Frontal cortex (tissue), 4 donors: Measurements from ENCODE around the gene FRMPD4. TPM values are rescaled to one million over a fixed set of nuclear protein-coding genes. Genes with fewer than 3 reads are reported as not detected.

ENCODE experiments used
- DNase-seq, 2 donors: peaks; one replicate each; pipeline ENCODE4 v3.0.0; 2012; ENCODE audit warnings: low spot score in 2 of 2
- FAIRE-seq: peaks from 2 replicates; lab custom pipeline; 2012; peaks lifted over from hg19 to GRCh38; lab: Jason Lieb, UNC
- total RNA-seq: library from RNA; depleted of rRNA; stranded (reverse); fragments of >200 nt; gene quantifications from one replicate; pipeline ENCODE4 v1.2.3, GENCODE V29; 2014
- donor health status: control.
- donor health status: control.
- donor health status: control.

Gene FRMPD4
- total RNA-seq, 1 donor from 2014 or later: 26.5 TPM

GRCh38 chrX:12581546-12581945 lies 443.3 kb downstream of the FRMPD4 start:
- no peak for DNase-seq
- FAIRE-seq: no peak

DNA sequence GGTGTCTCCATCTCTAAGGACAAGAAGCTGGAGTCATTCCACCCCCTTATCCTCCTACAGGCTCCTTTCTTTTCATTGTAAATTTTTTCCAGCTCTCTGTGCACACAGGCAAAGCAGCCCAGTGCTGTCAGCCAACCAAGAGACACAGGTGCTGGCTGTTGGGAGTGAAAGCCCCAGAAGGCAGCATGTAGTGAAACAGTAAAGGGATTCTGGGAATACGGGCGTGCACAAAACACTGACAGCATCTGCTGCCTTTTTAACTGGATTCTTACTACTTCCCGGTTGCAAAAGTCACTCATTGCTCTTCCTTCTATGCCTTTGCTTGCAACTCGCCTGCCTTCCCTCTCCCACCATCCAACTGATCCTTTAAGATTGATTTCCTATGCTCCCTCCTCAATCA lies 444.4 kb downstream of the FRMPD4 start:
- FAIRE-seq (no peak), DNase-seq (no peak)

DNA sequence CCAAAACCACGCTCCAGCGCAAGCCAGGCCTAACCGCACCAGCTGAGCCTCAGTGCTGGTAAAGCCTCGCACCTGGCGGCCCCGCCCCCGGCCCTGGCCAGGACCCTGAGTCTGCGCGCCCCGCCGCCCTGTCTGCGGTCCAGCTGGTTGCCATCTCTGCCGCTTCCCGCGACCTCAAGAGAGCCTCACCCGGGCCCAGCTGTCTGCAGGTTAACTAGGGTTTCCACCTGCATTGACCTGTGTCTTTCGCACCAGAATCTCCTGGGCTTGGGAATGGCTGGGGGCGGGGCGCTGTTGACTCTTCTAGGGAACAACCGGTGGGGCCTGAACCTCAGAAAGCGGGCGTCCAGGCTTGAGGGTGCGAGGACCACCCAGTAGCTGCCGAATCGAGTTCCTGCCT lies 445.3 kb downstream of the FRMPD4 start:
- DNase-seq: no peak
- no peak for FAIRE-seq

- DNase-seq (no peak), FAIRE-seq (no peak)
Observed at GRCh38 chrX:12595720-12596119, 457.4 kb downstream of the FRMPD4 start.

DNA sequence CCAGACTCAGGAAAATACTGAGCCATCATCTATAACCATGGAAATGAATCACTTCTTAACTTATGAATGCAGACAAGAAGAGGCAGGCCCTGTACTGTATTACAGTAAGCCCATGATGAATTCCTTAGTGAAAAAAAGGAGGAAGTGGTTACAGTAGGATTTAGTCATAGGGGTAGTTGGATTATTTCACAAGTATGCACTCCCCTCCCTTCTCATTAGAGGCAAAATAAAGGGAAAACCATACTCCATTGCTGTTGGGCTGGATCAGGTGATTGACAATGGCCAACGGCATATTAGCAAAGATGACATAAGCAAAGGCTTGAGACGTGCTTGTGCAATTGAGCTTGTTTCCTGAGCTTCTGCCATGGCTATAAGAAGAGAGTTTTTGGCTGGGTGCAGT lies 471.8 kb downstream of the FRMPD4 start:
- FAIRE-seq: no peak
- DNase-seq: no peak

DNA sequence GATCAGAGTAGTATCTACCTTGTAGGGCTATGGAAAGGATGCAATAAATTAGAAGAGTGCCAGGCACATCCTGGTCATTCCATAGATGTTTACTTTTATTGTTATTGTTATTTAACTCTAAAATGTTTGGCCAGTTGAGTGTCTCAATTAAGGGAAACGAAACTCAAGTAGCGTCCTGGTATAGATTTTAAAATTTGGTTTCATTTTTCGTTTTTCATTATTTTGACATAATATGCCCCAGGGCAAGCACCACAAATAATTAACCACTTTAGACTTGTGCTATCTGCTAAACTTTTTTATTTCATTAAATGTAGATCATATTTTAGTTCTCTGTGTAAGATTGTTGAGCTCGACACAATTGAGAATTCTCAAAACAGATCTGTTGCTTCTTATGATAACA lies 473.2 kb downstream of the FRMPD4 start:
- DNase-seq (no peak), FAIRE-seq (no peak)

DNA sequence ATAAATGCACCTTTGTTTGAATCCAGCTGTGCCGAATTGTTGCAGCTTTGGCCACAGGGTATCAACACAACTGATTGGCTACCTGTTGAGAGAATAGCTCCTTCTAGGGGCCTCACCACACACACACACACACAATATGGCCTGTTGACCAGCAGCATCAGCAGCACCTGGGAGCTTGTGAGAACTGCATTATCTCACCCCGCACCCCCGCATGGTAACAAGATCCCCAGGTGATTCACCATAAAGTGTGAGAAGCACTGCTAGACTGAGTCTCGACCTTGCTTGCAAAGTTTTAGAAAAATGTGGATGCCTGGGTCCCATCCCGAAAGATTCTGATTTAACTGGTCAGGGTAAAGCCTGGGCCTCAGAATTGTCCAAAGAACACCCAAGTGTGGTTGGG lies 476.0 kb downstream of the FRMPD4 start:
- DNase-seq (no peak), FAIRE-seq (no peak)

DNA sequence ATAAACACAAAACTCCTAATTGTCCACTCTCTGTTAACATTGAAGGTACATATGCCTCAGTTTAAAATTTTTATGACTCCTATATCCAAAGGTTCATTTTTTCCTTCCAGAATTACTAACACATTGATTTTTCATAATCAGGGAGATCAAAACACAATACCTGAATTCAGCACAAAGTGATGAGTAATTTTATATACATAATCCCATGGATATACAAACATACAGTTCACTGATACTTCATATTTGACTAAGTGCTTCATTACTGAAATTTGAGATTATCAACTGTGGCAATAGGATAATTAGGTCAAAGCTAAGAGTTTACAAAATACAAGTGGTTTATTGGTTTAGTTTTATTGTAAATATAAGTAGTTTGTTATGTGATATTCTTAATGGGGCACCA lies 476.8 kb downstream of the FRMPD4 start:
- DNase-seq (no peak), FAIRE-seq (no peak)

GRCh38 chrX:12617241-12617640 lies 479.0 kb downstream of the FRMPD4 start:
- no peak for FAIRE-seq
- no peak for DNase-seq

DNA sequence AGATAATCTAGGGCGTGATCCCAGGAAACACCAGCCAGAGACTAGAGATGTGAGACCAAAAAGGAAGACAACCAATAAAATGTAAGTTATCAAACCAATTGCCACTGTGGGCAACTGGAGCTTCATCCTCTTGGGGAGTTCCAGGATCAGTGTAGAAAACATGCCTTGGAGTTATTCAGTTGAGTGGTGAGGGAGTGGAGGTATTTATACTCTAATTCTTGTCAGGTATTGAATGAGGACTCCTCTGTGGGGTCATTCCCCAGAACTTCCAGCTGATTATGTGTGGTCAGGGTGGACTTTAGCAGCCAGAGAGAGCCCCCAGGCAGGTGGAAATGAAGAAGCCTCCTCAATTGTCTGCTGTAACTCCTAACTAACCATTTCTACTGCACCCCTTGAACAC lies 509.0 kb downstream of the FRMPD4 start:
- DNase-seq: no peak
- FAIRE-seq: no peak

DNA sequence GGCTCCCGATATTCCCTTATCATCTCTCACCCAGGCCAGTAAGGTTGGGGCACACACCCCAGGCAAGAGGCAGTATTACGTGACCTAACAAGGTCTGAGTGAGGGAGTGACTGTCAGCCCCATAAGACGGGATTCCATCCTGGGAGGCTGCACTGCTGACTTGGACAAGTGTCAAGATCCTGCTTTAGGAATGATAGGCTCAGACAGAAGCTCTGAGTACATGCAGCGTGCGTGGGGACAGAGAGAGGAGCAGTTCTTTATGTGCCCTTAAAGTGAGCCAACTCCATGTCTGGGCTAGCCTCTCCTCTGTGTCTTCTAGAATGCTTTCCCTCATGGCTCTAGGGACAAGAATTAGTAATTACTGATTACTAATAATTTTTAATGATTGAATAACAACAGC lies 510.7 kb downstream of the FRMPD4 start:
- DNase-seq: no peak
- no peak for FAIRE-seq

DNA sequence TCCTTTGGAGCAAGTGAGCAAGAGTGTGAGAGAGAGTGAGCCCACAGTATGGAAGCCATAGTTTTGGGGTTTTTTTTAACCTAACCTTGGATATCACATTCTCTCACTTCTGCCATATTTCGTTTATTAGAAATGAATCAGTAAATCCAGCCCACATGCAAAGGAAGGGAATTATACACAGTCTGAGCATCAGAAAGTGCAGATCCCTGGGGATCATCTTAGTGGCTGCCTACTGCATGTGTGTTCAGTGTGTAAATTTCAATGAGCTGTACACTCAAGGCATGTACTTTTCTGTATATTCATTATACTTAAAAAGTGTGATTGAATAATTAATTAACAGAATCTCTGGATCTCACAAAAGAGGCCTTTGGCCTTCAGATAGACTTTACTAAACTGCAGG lies 519.2 kb downstream of the FRMPD4 start:
- no peak for FAIRE-seq
- DNase-seq: no peak

DNA sequence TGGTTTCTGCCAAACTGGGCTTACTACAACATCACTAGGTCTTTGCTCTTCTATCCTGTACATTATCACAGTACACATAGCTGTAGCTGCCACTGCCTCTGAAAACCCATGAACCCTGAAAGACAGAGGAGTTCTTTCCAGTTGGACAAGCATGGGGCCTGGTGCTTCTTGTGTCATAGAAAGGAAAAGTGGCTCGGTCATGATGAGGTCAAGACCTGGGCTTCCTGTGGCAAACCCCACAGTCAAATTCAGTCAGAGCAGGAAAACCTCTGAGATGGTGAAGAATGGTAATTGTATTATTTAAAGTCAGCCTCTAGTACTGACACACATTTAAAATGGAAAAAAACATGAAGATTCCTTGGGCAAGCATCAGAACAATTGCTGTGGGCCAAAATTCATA lies 519.6 kb downstream of the FRMPD4 start:
- FAIRE-seq (no peak), DNase-seq (no peak)

DNA sequence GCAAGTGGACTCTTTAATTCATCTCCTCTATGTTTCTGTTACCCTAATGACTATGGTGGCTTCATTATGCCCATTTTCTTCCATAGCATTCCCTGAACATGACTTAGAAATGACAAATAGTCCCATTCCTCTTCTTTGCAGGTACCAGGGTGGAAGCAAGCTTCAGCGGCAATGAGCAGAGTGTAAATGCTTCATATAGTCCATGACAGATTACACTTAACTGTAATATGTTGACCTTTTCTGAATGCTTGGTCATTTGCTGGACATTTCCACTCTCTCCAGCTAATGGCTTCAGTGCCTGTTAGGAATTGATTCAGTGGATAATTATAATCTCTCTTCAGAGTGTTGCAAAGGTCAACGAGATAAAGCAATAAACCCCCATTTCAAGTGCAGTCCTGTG lies 523.2 kb downstream of the FRMPD4 start:
- FAIRE-seq (no peak), DNase-seq (no peak)

GRCh38 chrX:12672367-12673106 lies 534.3 kb downstream of the FRMPD4 start:
- no peak for FAIRE-seq
- no peak for DNase-seq

DNA sequence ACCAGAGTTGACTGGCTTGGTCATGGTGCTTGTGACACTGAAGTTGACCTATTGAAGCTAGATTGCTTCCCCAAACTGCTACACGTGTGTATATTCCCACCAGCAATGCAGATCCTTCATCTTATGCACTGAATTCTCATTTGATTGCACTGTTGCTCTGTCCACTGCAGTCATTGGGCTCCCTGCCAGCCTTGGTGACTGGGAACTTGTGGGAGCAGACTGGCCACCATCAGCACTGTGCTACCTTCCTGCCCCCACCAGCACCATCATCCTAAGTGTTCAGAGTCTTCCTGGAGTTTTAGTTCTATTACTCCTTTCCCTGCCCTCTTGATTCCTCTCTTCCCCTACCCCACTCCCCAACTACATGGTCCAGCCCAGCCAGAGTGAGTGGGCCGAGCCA lies 535.2 kb downstream of the FRMPD4 start:
- no peak for DNase-seq
- FAIRE-seq: no peak

DNA sequence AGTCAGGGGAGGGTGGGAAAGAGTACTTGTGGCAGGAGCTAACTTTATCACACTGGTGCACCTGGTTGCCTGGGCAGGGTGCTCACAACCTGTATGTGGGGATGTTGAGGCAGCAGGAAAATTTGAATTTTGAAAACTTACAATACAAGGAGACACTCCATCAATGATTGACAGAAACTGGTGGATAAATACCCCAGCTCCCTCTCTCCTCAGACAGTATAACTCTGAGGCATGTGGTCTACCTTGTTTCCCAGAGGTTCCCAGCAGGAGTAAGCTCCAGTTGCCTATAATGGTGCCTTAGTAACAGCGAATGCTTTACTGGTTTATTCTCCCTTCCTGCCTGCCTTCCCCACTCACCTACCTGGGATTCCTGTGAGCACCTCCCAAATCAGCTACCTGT lies 541.2 kb downstream of the FRMPD4 start:
- no peak for FAIRE-seq
- no peak for DNase-seq

- DNase-seq (no peak), FAIRE-seq (no peak)
Observed at GRCh38 chrX:12681047-12681446, 542.8 kb downstream of the FRMPD4 start.

GRCh38 chrX:12685541-12685940 lies 547.3 kb downstream of the FRMPD4 start:
- DNase-seq (no peak), FAIRE-seq (no peak)

DNA sequence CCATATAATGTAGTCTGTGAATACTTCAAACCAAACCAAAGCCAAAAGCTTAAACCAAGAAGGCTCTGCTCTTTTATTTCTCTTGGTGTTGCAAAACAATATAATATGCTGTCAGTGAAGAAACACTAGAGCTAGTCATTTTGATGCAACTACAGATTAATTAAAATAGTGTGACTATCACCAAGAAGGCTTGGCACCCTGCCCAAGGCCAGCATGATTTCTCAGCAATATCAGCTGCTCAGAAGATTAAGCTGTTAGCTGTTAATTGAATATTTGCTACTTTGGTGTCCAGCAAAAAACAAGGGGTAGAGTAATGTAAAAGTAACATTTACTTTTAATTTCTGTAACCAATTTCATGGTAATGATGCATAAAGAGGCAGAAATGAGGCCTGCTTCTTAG lies 548.1 kb downstream of the FRMPD4 start:
- no peak for DNase-seq
- FAIRE-seq: no peak

GRCh38 chrX:12690646-12691045 lies 552.4 kb downstream of the FRMPD4 start:
- DNase-seq (no peak), FAIRE-seq (no peak)

DNA sequence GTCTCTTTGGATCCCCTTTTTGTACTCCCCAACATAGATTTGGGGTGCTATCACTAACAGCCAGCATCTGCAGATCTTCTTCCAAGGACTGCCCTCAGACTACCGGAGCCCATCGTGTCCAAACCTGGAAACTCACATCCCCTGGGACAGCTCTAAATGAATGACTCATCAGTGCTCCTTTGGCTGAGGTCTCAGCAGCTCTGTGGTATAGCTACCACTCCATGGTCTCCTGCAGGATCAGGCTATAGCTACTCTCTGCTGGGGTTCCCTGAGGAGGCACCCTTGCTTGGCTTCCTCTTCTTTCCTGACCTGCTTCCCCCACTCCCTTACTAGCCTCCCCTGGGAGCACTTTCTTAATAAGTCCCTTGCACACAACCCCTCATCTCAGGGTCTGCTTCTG lies 555.5 kb downstream of the FRMPD4 start:
- FAIRE-seq: no peak

More for the DNA sequence above, 555.5 kb downstream of the FRMPD4 start:
- DNase-seq: no peak
